Stimulated activated effector memory CD8-positive, alpha-beta T cell treated with anti-CD3 and anti-CD28 coated beads, Interleukin-12 subunit alpha, Interleukin-12 subunit beta, amount 100 ng/mL, for 72 hours (primary cell): Measurements from ENCODE around the gene CLGN.
"Not testable (repeated sequence)": the region's sequence is repeated elsewhere in the genome, so short reads cannot be mapped to it uniquely, and the experiment has no call there.

ENCODE experiments used
- ATAC-seq: fragments of 150-1000 bp; cut with Tn5 transposase; 2 replicates; pipeline ENCODE4 v1.10.0; 2021
- DNase-seq, 2 donors: peaks; one replicate each; pipeline ENCODE4 v3.0.0; 2021 to 2022; ENCODE audit warnings: low spot score in 2 of 2
- H3K27ac Mint-ChIP-seq: one replicate; pipeline ENCODE4 v1.8.0; 2022; ENCODE audit warnings: mild to moderate bottlenecking, mixed read lengths
- H3K36me3 Mint-ChIP-seq: one replicate; pipeline ENCODE4 v1.8.0; 2022; ENCODE audit warnings: mild to moderate bottlenecking, mixed read lengths
- H3K4me1 Mint-ChIP-seq: one replicate; pipeline ENCODE4 v1.8.0; 2022; ENCODE audit warnings: mixed read lengths
- H3K4me3 Mint-ChIP-seq: one replicate; pipeline ENCODE4 v1.8.0; 2022; ENCODE audit warnings: mild to moderate bottlenecking, mixed read lengths
- H3K9me3 Mint-ChIP-seq: one replicate; pipeline ENCODE4 v1.8.0; 2022; ENCODE audit warnings: mixed read lengths

CLGN gene

DNA sequence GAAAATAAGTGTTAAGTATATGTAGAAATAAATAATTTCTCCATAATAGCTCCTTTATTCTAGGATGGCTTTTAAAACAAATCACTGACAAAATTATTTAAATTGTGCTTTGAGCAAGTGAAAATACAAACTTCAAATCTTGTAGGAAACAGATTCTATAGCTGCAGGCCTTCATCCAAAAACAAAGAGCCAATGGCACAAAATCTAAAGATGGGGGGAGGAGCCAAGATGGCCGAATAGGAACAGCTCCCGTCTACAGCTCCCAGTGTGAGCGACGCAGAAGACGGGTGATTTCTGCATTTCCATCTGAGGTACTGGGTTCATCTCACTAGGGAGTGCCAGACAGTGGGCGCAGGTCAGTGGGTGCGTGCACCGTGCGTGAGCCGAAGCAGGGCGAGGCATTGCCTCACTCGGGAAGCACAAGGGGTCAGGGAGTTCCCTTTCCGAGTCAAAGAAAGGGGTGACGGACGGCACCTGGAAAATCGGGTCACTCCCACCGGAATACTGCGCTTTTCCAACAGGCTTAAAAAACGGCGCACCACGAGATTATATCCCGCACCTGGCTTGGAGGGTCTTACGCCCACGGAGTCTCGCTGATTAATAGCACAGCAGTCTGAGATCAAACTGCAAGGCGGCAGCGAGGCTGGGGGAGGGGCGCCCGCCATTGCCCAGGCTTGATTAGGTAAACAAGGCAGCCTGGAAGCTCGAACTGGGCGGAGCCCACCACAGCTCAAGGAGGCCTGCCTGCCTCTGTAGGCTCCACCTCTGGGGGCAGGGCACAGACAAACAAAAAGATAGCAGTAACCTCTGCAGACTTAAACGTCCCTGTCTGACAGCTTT, 14.1 kb downstream of the CLGN start:
- ATAC-seq, H3K4me1 Mint-ChIP-seq, H3K4me3 Mint-ChIP-seq, H3K9me3 Mint-ChIP-seq, H3K27ac Mint-ChIP-seq, H3K36me3 Mint-ChIP-seq, DNase-seq: not testable (repeated sequence)

DNA sequence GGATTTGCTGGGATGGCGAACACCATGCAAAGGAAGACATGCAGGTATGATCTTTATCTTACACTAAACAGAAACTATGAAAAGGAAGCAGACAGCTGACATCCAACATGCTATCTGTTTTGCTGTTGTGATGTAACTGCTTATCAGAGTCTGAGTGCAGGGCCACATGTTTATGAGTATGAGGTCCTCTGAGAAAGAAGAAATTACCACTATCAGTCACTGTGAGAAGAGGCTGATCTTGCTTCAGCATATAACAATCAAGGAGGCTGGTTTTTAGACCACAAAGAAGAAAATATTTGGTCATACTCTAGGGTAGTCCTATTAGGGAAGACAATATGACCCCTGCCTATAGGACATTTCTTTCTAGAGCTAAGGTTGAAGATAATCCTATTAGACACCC, 18.5 kb downstream of the CLGN start:
- no peaks in the 10 kb centered on the region for H3K36me3 Mint-ChIP-seq
- DNase-seq, result no peak
- no peak overlapping the region for H3K4me3 Mint-ChIP-seq
- no peaks in the 10 kb centered on the region for H3K4me1 Mint-ChIP-seq
- ATAC-seq, result peak; percentile 67
- H3K27ac Mint-ChIP-seq, result no peak overlapping the region
- H3K9me3 Mint-ChIP-seq, result no peaks in the 10 kb centered on the region

DNA sequence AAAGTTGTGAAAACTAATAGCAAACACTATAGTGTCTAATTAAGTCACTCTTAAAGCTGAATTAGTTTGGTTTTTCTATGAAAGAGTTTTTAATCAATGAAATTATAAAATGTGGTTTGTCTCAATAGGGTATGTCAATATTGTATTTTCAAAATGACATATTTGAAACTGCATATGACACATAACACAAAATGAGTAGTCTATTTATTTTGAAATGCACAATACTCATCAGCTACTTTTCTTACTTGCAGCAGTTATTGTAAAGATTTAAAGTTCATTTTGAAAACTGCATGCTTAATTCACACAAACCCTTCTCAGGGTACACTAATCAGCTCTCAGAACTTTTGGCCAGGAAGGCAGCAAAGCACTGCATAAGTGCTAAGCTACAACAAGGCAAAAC, 21.2 kb downstream of the CLGN start:
- no peak for DNase-seq
- ATAC-seq, result peak; percentile 83
- H3K27ac Mint-ChIP-seq, result no peak overlapping the region

GRCh38 chr4:140400111-140400510, 27.3 kb downstream of the CLGN start:
- Mint-ChIP-seq H3K36me3 (no peaks in the 10 kb centered on the region), H3K9me3 (no peaks in the 10 kb centered on the region), H3K4me3 (no peak overlapping the region), H3K4me1 (no peaks in the 10 kb centered on the region), H3K27ac (no peak overlapping the region)
- DNase-seq (no peak), ATAC-seq (no peak)

More for the DNA sequence above, 21.2 kb downstream of the CLGN start:
- Mint-ChIP-seq H3K9me3 (no peaks in the 10 kb centered on the region), H3K4me3 (no peak overlapping the region), H3K4me1 (no peaks in the 10 kb centered on the region), H3K36me3 (no peaks in the 10 kb centered on the region)

DNA sequence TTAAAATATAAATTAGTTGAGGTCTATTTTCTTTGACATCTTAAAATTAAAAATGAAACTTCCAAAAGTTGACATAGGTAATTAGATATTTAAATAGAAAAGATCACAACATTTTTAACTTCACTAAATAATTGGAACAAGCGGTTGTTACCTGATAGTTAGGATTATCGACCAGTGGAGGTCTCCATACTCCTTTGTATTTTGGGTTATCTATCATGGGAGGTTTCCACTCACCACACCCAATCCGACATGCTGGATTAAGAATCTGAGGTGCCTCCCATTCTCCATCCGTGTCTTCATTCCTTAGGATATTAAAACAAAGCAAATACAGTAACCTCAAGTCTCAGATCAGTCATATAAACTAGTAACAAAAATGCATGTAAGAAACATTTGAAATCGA, 31.8 kb downstream of the CLGN start:
- no peak overlapping the region for H3K4me3 Mint-ChIP-seq
- no peaks in the 10 kb centered on the region for H3K9me3 Mint-ChIP-seq
- DNase-seq (no peak), ATAC-seq (no peak)
- no peaks in the 10 kb centered on the region for H3K36me3 Mint-ChIP-seq
- H3K27ac Mint-ChIP-seq, result no peak overlapping the region
- no peaks in the 10 kb centered on the region for H3K4me1 Mint-ChIP-seq

- Mint-ChIP-seq H3K9me3 (no peaks in the 10 kb centered on the region), H3K4me1 (no peaks in the 10 kb centered on the region), H3K36me3 (no peaks in the 10 kb centered on the region)
Observed at GRCh38 chr4:140388015-140388414, 39.4 kb downstream of the CLGN start.

GRCh38 chr4:140382732-140383131, 44.7 kb downstream of the CLGN start:
- H3K4me1 Mint-ChIP-seq, result no peaks in the 10 kb centered on the region
- DNase-seq (no peak), ATAC-seq (no peak)
- H3K9me3 Mint-ChIP-seq, result no peaks in the 10 kb centered on the region
- H3K27ac Mint-ChIP-seq, result no peak overlapping the region
- no peak overlapping the region for H3K4me3 Mint-ChIP-seq
- H3K36me3 Mint-ChIP-seq, result peaks cover 25% of the 10 kb centered on the region

More at GRCh38 chr4:140388015-140388414, 39.4 kb downstream of the CLGN start:
- DNase-seq, result no peak
- Mint-ChIP-seq H3K4me3 (no peak overlapping the region), H3K27ac (no peak overlapping the region)
- no peak for ATAC-seq

- Mint-ChIP-seq H3K4me3 (no peak overlapping the region), H3K4me1 (peaks cover 31% of the 10 kb centered on the region), H3K27ac (no peak overlapping the region), H3K36me3 (no peaks in the 10 kb centered on the region), H3K9me3 (no peaks in the 10 kb centered on the region)
- DNase-seq, result no peak
- ATAC-seq, result no peak
Observed at GRCh38 chr4:140374130-140374477, 53.3 kb downstream of the CLGN start.

- Mint-ChIP-seq H3K4me1 (peaks cover 31% of the 10 kb centered on the region), H3K27ac (no peak within 1 kb of the TSS), H3K9me3 (no peaks in the 10 kb centered on the region), H3K36me3 (no peaks in the 10 kb centered on the region), H3K4me3 (no peak within 1 kb of the TSS)
- DNase-seq (peak; percentile 85 to 97), ATAC-seq (peak; percentile 94)
Observed at GRCh38 chr4:140373328-140374129, 53.9 kb downstream of the CLGN start, which contains the start of gene SCOC. SCOC (plus strand) TSS chr4:140373646; CDS start chr4:140379171, 5,525 bp downstream.

GRCh38 chr4:140372751-140373327, 54.6 kb downstream of the CLGN start:
- no peak overlapping the region for H3K27ac Mint-ChIP-seq
- peak in 1 of 2 donors; percentile 57 for DNase-seq
- no peaks in the 10 kb centered on the region for H3K9me3 Mint-ChIP-seq
- H3K4me1 Mint-ChIP-seq, result peaks cover 31% of the 10 kb centered on the region
- H3K36me3 Mint-ChIP-seq, result no peaks in the 10 kb centered on the region
- peak; percentile 77 for ATAC-seq
- no peak overlapping the region for H3K4me3 Mint-ChIP-seq

- Mint-ChIP-seq H3K9me3 (no peaks in the 10 kb centered on the region), H3K27ac (no peak overlapping the region), H3K4me1 (no peaks in the 10 kb centered on the region), H3K4me3 (no peak overlapping the region), H3K36me3 (no peaks in the 10 kb centered on the region)
- ATAC-seq, result no peak
- DNase-seq, result no peak
Observed at GRCh38 chr4:140368686-140369085, 58.8 kb downstream of the CLGN start.

DNA sequence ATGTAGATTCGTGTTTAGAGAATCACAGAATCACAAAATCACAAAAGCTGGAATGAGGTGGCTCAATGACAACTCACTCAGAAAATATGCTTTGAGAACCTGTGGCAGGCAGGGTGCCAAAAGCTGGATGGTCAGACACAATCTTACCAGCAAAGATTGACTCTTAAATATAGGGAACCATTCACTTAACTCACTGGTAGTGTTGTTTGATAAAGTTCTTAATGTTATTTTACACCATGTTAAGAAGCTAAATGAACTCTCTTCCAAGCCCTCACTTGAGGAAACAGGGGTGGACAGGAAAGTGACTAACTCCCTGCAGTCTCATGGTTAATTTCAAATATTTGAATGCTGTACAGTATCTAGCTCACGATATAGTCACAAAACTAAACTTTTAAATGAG, 59.7 kb downstream of the CLGN start:
- H3K36me3 Mint-ChIP-seq, result no peaks in the 10 kb centered on the region
- no peak overlapping the region for H3K4me3 Mint-ChIP-seq
- no peaks in the 10 kb centered on the region for H3K9me3 Mint-ChIP-seq
- ATAC-seq (no peak), DNase-seq (no peak)
- H3K27ac Mint-ChIP-seq, result no peak overlapping the region
- no peaks in the 10 kb centered on the region for H3K4me1 Mint-ChIP-seq

DNA sequence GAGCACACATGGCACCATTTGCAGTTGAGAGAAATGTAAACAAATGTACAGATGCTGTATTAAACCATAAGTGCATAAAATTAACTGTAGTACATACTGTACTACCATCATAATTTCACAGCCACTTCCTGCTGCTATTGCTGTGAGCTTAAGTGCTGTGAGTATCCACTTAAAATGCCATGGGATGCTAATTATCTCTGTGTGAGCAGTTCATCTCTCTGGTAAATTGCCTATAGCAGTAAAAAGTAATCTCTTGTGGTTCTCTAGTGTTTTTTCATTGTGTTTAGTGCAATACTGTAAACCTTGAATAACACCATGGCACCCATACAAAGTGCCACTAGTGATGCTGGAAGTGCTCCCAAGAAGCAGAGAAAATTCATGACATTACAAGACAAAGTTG, 63.9 kb downstream of the CLGN start:
- Mint-ChIP-seq H3K4me3 (no peak overlapping the region), H3K36me3 (no peaks in the 10 kb centered on the region), H3K27ac (no peak overlapping the region), H3K4me1 (peaks cover 5% of the 10 kb centered on the region), H3K9me3 (no peaks in the 10 kb centered on the region)
- DNase-seq, result no peak
- no peak for ATAC-seq

DNA sequence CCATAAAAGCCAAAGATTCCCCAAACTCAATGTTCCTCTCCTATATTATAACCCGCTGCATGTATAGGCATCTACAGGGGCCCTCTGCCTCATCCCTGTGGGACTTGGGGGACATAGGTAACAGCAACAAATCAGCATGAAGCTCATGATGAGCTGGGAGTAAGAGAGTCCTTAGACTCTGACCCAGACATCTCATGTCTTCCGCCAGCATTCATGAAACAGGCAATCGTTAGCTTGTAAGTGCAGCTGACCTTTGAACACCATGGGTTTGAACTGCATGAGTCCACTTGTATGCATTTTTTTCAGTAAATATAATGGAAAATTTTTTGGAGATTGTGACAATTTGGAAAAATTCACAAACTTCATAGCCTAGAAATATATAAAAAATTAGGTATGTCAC, 64.4 kb downstream of the CLGN start:
- Mint-ChIP-seq H3K4me1 (peaks cover 5% of the 10 kb centered on the region), H3K36me3 (no peaks in the 10 kb centered on the region), H3K4me3 (no peak overlapping the region), H3K27ac (no peak overlapping the region), H3K9me3 (no peaks in the 10 kb centered on the region)
- DNase-seq (no peak), ATAC-seq (no peak)

GRCh38 chr4:140361099-140361498, 66.3 kb downstream of the CLGN start:
- DNase-seq, result no peak
- ATAC-seq, result no peak
- no peak overlapping the region for H3K27ac Mint-ChIP-seq
- no peaks in the 10 kb centered on the region for H3K9me3 Mint-ChIP-seq
- H3K36me3 Mint-ChIP-seq, result no peaks in the 10 kb centered on the region
- peaks cover 5% of the 10 kb centered on the region for H3K4me1 Mint-ChIP-seq
- no peak overlapping the region for H3K4me3 Mint-ChIP-seq
